ENCODE data around the gene CLCN6.

The CLCN6 gene, protein sequence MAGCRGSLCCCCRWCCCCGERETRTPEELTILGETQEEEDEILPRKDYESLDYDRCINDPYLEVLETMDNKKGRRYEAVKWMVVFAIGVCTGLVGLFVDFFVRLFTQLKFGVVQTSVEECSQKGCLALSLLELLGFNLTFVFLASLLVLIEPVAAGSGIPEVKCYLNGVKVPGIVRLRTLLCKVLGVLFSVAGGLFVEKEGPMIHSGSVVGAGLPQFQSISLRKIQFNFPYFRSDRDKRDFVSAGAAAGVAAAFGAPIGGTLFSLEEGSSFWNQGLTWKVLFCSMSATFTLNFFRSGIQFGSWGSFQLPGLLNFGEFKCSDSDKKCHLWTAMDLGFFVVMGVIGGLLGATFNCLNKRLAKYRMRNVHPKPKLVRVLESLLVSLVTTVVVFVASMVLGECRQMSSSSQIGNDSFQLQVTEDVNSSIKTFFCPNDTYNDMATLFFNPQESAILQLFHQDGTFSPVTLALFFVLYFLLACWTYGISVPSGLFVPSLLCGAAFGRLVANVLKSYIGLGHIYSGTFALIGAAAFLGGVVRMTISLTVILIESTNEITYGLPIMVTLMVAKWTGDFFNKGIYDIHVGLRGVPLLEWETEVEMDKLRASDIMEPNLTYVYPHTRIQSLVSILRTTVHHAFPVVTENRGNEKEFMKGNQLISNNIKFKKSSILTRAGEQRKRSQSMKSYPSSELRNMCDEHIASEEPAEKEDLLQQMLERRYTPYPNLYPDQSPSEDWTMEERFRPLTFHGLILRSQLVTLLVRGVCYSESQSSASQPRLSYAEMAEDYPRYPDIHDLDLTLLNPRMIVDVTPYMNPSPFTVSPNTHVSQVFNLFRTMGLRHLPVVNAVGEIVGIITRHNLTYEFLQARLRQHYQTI

DNA sequence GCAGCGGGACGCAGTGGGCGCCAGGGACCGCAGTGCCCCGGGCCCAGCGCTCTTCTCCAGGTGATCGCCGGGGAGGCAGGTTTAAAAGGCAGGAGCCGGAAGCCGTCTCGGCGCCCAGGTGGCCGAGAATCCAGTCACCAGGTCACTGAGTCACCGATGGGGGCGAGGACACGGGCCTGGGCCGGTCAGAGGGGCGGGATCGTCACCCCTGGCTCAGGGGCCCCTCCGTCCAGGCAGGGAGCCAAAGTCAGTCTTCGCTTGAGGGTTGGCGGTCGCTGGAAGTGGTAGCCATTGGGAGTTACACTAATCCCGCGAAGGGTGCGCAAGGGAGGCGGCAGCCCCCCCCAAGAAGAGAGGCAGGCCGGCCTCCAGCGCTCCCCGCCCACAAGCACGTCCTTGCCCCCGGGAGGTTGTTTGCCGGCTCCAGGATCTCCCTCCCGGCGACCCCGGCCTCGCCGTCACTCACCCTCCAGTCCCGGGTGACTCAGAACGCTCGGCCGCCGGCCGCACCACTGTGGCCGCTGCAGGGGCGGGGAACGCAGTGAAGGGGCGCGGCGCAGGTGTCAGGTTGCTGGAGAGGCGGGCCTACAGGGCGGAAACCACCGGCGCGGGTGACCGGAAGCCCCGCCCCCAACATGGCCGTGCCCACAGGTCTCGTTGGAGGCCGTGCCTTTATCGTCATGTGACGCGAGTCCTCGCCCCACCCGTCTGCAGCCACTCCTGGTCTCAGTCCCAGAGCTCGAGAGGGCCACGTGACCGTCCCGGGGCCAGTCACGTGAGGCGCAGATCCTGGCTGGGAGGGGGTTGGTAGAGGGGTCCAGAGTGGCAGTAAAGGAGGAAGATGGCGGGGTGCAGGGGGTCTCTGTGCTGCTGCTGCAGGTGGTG lies at the start of gene CLCN6, which contains the start of gene MTHFR:
TSS of gene CLCN6 (plus strand) at position 770 of the 885 bp plus-strand sequence. CDS start at position 842, 72 bp downstream.
TSS of gene MTHFR (minus strand) at position 543 of the 885 bp plus-strand sequence. CDS start 2,848 bp downstream, outside the sequence.
- DNase-seq (ENCODE audit: low read depth) = peak; percentile 100

DNA sequence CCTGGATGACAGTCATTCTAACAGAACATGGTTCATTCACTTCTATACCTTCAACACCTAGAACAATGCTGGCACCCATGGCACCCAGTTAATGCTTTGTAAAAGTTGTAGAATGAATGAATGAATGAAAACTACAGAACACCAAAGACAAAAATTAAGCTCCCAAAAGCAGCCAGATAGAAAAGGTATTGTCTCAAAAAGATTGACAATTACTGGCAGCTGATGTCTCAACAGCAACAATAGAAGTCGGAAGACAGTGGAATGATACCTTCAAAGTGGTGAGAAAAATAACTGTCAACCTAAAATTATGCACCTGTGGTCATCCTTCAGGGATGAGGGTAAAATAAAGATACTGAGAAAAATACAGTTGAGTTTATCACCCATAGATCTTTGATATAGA lies 48.9 kb upstream of the CLCN6 start:
- DNase-seq (ENCODE audit: low read depth) = no peak

DNA sequence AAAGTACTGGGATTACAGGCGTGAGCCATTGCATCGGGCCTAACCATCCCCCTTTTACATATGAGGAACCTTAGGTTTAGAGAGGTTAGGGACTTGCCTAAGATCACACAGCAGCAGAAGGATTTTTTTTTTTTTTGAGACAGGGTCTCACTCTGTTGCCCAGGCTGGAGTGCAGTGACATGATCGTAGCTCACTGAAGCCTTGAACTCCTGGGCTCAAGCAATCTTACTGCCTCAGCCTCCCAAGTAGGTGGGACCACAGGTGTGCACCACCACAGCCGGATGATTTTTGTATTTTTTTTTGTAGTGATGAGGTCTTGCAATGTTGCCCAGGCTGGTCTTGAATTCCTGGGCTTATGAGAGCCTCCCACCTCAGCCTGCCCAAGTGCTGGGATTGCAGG lies 46.2 kb upstream of the CLCN6 start:
- DNase-seq (ENCODE audit: low read depth) = no peak

DNA sequence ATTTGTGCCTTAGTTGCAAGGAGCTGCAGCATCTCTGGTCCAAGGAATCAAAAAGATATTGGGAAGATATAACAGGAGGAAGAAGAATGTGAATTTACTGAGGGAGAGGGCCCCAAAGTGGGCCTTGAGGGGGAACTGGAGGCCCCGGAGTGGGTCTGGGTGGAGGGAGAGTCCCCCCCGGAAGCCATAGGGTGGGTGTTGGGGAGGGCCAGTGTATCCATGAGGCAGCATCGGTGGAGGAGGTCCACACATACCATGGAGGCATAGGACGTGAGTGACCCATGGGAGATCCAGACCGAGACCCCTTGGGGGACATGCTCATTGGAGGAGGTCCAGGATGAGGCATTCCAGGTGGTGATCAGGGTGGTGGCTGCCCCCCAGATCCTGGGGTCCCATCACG lies 44.7 kb upstream of the CLCN6 start:
- DNase-seq (ENCODE audit: low read depth) = no peak

DNA sequence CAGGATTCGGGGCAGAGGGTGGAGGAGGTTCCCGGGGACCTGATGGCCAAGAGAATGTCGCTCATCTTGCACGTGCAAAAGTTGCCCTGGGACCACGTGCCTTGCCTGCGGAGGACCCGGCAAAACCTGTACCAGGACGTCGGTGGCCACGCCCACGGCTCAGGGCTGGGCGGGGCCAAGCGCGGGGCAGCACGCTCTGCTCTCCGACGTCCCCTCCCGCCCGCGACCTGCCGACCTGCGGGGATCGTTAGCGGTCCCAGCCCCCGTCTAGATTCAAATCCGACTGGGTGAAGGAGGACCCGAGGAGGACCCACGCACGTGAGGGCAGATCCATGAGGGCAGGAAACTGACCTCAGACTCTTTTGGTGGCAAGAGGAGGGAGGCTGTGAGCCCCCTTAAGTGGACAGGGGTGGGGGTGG lies 44.0 kb upstream of the CLCN6 start, which contains the start of gene C1orf167:
TSS of gene C1orf167 (plus strand) at position 206 of the 419 bp plus-strand sequence. CDS start 2,208 bp downstream, outside the sequence.
- no peak for DNase-seq (ENCODE audit: low read depth)

DNA sequence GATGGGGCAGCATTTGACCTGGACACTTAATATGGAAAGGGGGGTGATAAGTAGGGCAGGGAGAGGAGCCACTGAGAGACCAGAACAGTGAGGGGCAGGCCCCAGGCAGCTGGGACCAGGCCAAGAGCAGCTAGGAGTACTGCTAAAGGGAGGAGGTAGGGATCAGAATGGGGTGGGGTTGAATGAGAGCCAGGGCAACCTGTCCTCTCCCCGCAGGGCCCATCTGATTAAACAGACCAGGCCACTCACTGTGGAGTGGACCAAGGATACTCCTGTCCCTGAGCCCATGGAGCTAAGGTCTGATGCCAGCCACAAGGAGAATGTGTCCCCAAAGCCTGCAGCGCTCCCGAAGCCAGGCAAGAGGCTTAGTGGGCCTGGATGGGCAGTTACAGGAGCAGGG lies 41.9 kb upstream of the CLCN6 start:
- DNase-seq (ENCODE audit: low read depth) = no peak

DNA sequence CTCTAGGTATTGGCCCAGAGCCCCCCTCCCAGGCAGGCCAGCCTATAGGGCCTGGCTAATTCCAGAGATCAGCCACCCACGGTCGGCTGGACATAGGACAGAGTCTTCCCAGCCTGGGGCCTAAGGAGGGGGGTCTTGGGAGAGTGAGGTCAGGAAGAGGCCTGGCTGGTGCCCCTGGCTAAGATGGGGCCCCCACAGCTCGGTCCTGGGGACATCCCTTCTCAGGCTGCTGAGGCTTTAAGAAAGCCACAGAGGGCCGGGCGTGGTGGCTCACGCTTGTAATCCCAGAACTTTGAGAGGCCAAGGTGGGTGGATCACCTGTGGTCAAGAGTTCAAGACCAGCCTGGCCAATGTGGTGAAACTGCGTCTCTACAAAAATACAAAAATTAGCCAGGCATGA lies 41.5 kb upstream of the CLCN6 start:
- no peak for DNase-seq (ENCODE audit: low read depth)

DNA sequence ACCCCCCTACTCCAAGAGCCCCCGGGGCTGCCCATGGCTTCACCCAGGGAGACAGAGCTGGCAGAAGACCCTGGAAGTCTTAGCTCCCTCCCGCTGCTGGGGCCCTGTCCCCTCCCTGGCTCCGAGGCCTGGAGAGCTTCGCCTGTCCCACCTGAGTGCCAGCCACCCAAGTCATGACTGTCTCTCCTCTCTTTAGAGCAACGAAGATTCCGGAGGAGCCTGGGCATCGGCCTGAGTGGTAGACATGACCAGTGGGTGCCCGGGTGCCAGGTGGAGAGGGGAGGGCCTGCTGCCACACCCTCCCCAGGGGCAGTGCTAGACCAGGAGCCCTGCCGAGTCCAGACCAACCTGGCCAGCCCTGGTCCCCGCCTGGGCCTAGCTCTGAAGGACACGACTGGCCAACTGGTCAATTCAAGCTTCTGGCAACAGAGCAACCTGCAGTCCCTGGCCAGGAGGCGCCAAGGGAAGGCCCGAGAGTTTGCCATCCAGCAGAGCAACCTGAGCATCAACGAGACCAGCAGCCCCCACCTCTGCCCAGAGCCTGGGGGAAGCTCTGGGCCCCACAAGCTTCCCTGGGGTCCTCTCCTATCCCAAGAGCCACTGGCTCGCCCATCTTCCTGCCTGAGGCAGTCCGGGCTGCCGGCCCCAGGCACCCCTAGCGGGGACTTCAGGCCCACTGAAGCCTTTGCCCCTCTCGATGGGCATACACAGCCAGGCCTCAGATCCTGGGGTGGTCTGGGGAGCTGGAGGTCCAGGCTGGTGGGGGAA lies 40.1 kb upstream of the CLCN6 start:
- DNase-seq (ENCODE audit: low read depth) = no peak

DNA sequence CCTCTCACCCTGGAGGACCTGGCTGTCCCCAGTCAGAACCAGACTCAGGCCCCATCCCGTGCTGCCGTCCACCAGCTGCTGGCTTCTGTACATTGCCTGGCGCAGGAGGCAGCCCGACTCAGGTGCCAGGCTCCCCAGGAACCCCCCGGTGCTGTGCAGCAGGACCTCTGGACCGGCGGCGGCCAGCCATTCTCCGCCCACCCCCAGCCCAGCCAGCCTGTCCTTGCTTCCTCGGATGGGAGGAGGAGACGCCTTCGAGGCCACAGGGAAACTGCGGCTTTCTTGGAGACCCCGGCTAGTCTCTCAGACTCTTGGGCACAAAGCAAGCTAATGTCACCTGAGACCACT lies 39.6 kb upstream of the CLCN6 start:
- no peak for DNase-seq (ENCODE audit: low read depth)

DNA sequence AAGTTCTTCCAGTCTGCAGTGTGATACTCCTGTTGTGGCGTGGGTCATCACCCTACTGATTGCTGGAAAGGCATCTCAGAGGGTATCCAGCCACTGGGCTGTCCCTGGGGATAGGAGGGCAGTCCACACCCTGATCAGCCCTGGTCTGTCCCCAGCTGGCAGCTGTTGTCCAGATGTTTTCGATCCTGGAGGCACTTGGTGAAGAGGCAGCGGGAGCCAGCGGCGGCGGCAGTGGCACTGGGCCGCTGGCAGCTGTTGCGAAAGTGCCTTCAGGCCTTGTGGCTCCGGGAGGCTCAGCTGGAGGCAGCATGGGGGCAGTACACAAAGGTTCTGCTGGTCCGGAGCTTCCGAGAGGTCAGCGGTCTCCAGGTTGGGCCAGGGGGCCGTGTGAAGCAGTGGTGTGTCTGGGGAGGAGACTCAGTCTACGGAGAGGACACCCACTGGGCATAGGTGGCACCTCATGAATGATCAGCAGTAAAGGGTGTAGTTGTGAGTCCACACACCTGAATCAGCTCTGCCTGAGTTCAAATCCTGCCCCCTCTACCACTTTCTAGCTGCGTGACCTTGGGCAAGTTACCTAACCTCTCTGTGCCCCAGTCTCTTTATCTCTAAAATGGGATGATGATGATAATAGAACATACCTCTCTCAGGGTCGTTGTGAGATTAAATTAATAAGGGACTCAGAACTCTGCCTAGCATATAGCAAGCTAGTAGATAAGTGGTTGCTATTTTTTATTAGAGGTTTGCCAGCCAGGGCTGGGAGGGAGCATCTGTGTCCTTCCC lies 37.9 kb upstream of the CLCN6 start:
- no peak for DNase-seq (ENCODE audit: low read depth)

DNA sequence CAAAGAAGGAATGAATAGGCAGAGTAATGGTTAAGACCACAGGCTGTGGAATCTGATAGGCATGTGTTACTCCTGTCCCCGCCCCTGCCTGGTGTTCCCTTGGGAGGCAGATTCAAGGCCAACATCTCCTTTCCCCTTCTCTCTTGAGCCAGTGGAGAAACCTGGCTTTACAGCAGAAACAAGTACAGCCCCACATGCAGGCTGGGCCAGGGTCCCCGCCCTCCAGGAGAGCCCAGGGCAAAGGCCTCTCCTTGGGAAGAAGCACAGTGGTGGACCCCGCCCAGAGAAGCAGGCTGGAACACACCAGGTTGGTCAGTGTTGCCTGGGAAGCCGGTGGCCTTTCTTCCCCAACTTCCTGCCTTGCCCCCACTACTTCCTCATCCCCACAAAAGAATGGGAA lies 37.2 kb upstream of the CLCN6 start:
- DNase-seq (ENCODE audit: low read depth) = no peak

DNA sequence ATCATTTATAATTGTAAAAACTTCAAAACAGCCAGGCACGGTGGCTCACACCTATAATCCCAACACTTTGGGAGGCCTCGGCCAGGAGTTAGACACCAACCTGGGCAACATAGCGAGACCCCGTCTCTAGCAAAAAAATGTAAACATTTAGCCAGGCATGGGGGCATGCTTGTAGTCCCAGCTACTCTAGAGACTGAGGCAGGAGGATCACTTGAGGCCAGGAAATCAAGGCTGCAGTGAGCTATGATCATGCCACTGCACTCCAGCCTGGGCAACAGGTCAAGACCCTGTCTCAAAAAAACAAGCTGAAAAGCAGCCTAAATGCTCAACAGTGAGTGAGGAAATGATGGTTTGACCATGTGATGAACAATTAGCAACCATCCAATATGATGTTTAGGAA lies 36.7 kb upstream of the CLCN6 start:
- no peak for DNase-seq (ENCODE audit: low read depth)

DNA sequence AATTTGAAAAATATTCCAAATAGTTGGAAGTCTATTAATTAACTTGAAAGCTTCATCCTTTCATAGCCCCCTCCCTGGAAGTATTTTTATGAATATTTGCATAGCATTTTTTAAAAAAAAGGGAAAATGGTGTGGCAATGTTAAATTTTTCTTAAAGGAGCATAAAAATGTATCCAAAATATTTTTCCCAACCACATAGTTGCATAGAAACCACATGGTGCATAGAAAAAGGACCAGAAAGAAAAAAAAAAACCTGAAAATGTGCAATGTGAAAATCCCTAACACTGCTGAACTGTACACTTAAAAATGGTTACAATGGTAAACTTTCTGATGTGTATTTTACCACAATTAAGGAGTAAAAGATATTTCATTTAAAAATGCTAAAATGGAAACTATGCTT lies 36.0 kb upstream of the CLCN6 start:
- DNase-seq (ENCODE audit: low read depth) = no peak

DNA sequence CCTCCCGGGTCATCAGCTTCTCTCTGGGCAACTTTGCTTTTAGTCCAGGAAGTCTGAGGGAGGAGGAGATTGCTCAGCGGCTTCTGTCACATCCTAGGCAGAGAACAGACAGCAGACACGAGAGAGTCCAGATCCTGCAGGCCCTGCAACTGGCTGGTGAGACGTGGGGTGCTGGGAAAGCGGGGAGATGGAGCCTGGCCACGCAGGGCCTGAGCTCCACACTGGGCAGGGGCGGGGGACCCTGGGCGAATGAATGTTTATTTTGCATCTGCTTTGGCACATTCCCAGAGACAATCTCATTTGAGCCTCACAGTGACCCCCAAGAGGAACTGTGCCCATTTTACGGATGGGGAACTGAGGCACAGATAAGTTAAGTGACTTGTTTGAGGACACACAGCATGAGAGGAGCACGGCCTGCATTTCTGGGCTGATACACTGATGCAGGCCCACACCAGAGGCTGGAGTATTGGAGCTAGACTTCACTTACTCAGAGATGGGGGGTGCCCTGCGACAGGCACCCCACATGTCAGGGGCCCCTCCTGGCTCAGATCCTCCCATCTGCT lies 34.4 kb upstream of the CLCN6 start:
- DNase-seq (ENCODE audit: low read depth) = no peak

DNA sequence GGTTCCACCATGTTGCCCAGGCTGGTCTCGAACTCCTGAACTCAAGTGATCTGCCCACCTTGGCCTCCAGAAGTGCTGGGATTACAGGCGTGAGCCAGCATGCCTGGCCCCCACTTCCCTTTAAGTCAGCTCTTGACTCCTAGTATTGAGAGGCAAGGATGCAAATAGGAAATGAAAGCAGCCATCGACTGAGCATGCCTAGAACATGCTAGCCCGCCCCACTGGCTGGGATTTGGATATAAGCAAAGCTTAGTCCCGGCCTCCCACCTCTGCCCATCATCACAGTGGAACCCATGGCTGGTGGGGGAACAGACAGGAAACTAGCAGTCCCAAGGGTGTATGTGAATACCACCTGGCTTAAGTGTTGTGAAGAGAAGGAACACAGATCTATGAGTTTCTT lies 33.5 kb upstream of the CLCN6 start:
- DNase-seq (ENCODE audit: low read depth) = no peak

DNA sequence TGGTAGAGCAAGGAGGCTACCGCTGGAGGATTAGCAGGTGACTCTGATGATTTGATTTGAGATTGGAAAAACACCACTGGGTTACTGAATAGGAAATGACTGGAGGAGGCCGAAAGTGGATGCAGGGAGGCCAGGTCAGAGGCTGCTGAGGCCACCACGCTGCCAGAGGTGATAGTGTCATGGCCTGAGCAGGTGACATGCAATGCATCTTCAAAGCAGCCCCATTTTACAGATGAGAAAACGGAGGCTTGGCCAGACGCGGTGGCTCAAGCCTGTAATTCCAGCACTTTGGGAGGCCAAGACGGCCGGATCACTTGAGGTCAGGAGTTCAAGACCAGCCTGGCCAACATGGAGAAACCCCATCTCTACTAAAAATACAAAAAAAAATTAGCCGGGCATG lies 31.2 kb upstream of the CLCN6 start:
- no peak for DNase-seq (ENCODE audit: low read depth)

DNA sequence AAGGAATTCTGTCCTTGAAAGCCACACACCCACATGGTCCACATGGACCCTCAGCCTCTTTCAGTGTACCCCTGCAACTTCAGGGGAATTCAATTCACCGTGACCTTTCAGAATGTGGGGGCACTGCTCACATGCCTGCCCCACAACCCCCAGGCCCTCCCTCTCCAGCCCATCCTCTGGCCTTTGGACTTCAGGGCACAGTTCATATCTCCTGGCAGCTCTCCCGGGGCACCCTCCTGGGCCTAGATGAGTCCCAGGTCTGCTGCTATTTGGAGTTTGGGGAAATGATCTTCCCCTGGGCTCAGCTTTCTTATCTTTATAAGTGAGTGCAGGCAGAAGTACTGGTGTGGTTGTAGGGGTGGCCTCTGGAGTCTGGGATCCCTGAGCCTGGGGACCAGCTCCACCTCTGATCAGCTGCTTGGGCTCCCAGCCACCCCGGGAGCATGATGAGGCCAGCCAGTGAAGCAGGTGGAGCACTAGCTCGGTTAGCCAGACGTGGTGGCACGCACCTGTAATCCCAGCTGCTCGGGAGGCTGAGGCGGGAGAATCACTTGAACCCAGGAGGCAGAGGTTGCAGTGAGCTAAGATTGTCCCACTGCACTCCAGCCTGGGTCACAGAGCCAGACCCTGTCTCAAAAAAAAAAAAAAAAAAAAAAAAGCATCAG lies 28.2 kb upstream of the CLCN6 start:
- DNase-seq (ENCODE audit: low read depth) = no peak

DNA sequence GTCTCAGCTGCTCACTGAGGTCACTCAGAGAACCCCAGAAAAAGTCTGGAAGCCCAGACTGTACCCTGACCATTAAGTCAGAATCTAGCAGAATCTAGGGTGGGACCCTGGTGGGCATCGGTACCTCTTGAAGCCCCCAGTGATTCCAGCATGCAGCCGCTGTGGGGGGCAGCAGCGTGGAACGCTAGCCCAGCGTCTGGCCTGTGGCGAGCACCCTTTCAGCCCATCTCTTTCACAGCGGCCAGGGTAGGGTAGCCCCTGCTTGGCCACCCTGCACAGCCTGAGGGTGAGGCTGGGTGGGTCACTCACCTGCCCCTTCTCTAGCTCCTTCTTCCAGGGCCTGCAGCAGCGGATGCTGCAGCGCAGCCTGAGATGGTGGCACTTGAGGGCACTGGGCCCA lies 27.7 kb upstream of the CLCN6 start:
- DNase-seq (ENCODE audit: low read depth) = no peak

DNA sequence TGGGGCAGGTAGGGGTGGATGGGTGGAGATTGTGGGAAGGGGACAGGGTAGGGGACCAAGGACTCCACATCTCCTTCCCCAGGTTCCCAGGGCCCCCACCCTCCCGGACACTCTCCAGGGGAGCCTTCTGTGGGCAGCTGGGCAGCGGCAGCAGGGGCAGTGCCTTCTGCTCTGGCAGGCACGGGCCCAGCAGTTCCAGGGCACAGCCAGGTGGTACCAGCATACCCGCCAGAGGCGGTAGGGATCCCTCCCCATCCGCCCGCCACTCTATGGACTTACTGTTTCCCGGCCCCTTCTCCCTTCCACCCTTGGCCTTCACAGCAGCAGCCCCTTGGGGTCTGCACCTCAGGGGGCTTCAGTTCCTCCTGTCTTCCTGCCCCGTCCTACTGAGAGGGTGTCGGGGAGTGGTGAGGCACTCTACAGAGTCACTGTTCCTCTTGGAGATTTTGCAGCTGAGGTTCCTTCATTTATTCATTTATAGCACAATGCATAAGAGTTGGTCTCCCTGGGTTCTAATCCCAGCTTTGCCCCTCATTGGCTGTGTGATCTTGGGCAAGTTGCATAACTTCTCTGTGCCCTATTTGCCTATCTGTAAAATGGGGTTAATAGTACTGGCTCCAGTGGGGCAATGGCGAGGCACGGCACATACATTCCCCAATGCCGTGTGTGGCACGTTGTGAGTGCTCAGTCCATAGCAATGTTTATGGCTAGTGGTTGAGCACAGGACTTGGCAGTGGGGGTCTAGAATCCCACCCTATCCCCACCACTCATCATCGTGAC lies 27.0 kb upstream of the CLCN6 start:
- no peak for DNase-seq (ENCODE audit: low read depth)

Measured in CMK (cell line).